H9 (cell line): ENCODE results near the gene DNAH11. TPM values are rescaled to one million over a fixed set of nuclear protein-coding genes. Genes with fewer than 3 reads are reported as not detected.

ENCODE experiments used
- DNase-seq: peaks from one replicate; pipeline ENCODE4 v3.0.0-alpha.2; 2017
- H2AFZ ChIP-seq: one replicate; pipeline ENCODE4 v1.6.1; 2013; ENCODE audit warnings: mild to moderate bottlenecking, low read length, control low read depth, moderate library complexity
- H2AK5ac ChIP-seq: 2 replicates; pipeline ENCODE4 v1.6.1; 2013; ENCODE audit warnings: low read length, control low read depth, mixed read lengths; ENCODE audit not compliant: insufficient read length
- H2BK120ac ChIP-seq: one replicate; pipeline ENCODE4 v1.6.1; 2013; ENCODE audit warnings: low read depth, mild to moderate bottlenecking, low read length, control low read depth, inconsistent platforms; ENCODE audit not compliant: poor library complexity, severe bottlenecking
- H2BK12ac ChIP-seq: 2 replicates; pipeline ENCODE4 v1.6.1; 2013; ENCODE audit warnings: low read length, control low read depth, mixed read lengths, low read depth; ENCODE audit not compliant: insufficient read length
- H2BK15ac ChIP-seq: 2 replicates; pipeline ENCODE4 v1.6.1; 2013; ENCODE audit warnings: low read depth, low read length, control low read depth
- H2BK20ac ChIP-seq: one replicate; pipeline ENCODE4 v1.6.1; 2013; ENCODE audit warnings: low read depth, mild to moderate bottlenecking, low read length, control low read depth, inconsistent platforms; ENCODE audit not compliant: poor library complexity, severe bottlenecking
- H2BK5ac ChIP-seq: 2 replicates; pipeline ENCODE4 v1.6.1; 2013; ENCODE audit warnings: low read length, control low read depth, mixed read lengths; ENCODE audit not compliant: insufficient read length
- H3K14ac ChIP-seq: 2 replicates; pipeline ENCODE4 v1.6.1; 2013; ENCODE audit warnings: low read length, control low read depth; ENCODE audit not compliant: insufficient read depth
- H3K18ac ChIP-seq: 2 replicates; pipeline ENCODE4 v1.6.1; 2013; ENCODE audit warnings: low read depth, mild to moderate bottlenecking, mixed read lengths, low read length, control low read depth; ENCODE audit not compliant: insufficient read length
- H3K23ac ChIP-seq: 2 replicates; pipeline ENCODE4 v1.6.1; 2013; ENCODE audit warnings: low read length, control low read depth, mixed read lengths, low read depth; ENCODE audit not compliant: insufficient read length
- H3K23me2 ChIP-seq: 2 replicates; pipeline ENCODE4 v1.6.1; 2013; ENCODE audit warnings: low read depth, mild to moderate bottlenecking, mixed read lengths, low read length, control low read depth; ENCODE audit not compliant: insufficient read length, poor library complexity, severe bottlenecking
- H3K27ac ChIP-seq: 2 replicates; pipeline ENCODE4 v1.5.1; 2013; ENCODE audit warnings: low read length, control low read depth, mixed read lengths, low read depth; ENCODE audit not compliant: insufficient read length
- H3K27me3 ChIP-seq: 2 replicates; pipeline ENCODE4 v1.6.1; 2013; ENCODE audit warnings: low read length, control low read depth, inconsistent platforms; ENCODE audit not compliant: insufficient read depth
- H3K4ac ChIP-seq: 2 replicates; pipeline ENCODE4 v1.6.1; 2013; ENCODE audit warnings: low read depth, mild to moderate bottlenecking, control low read depth, inconsistent platforms, low read length, moderate library complexity
- H3K4me1 ChIP-seq: 2 replicates; pipeline ENCODE4 v1.6.1; 2013; ENCODE audit warnings: low read length, control low read depth, inconsistent platforms; ENCODE audit not compliant: insufficient read depth
- H3K4me2 ChIP-seq: 2 replicates; pipeline ENCODE4 v1.6.1; 2013; ENCODE audit warnings: low read length, control low read depth, mixed read lengths; ENCODE audit not compliant: insufficient read length, insufficient read depth
- H3K56ac ChIP-seq: 2 replicates; pipeline ENCODE4 v1.6.1; 2013; ENCODE audit warnings: low read depth, mild to moderate bottlenecking, mixed read lengths, low read length, control low read depth; ENCODE audit not compliant: insufficient read length
- H3K79me1 ChIP-seq: 2 replicates; pipeline ENCODE4 v1.6.1; 2013; ENCODE audit warnings: low read depth, mild to moderate bottlenecking, moderate library complexity, low read length, control low read depth, inconsistent platforms; ENCODE audit not compliant: insufficient read depth, poor library complexity, severe bottlenecking
- H3K79me2 ChIP-seq: 2 replicates; pipeline ENCODE4 v1.6.1; 2013; ENCODE audit warnings: low read length, control low read depth, inconsistent platforms; ENCODE audit not compliant: insufficient read depth
- H3K9ac ChIP-seq: 2 replicates; pipeline ENCODE4 v1.6.1; 2013; ENCODE audit warnings: low read length, control low read depth, mixed read lengths; ENCODE audit not compliant: insufficient read length; ENCODE audit errors: extremely low read depth
- H3K9me3 ChIP-seq: one replicate; pipeline ENCODE4 v1.6.1; 2013; ENCODE audit warnings: low read depth, low read length, inconsistent platforms; ENCODE audit not compliant: control insufficient read depth
- H3T11ph ChIP-seq: one replicate; pipeline ENCODE4 v1.6.1; 2013; ENCODE audit warnings: mild to moderate bottlenecking, low read length, control low read depth, inconsistent platforms
- H4K20me1 ChIP-seq: one replicate; pipeline ENCODE4 v1.6.1; 2013; ENCODE audit not compliant: control insufficient read depth, insufficient read length, insufficient read depth
- H4K5ac ChIP-seq: 2 replicates; pipeline ENCODE4 v1.6.1; 2013; ENCODE audit warnings: low read depth, mild to moderate bottlenecking, mixed read lengths, low read length, control low read depth; ENCODE audit not compliant: insufficient read length
- H4K8ac ChIP-seq: replicated peaks from 2 replicates; pipeline ENCODE4 v1.6.1; 2013; ENCODE audit warnings: low read length, control low read depth, mixed read lengths, low read depth; ENCODE audit not compliant: insufficient read length
- H4K91ac ChIP-seq: 2 replicates; pipeline ENCODE4 v1.6.1; 2013; ENCODE audit warnings: low read depth, mild to moderate bottlenecking, moderate library complexity, mixed read lengths, low read length, control low read depth; ENCODE audit not compliant: insufficient read length
- H3K27ac Mint-ChIP-seq, 3 experiments: 2 replicates in 2 of 3; 3 replicates in 1 of 3; pipeline ENCODE4 v1.8.0; 2020 to 2021; ENCODE audit warnings: mixed read lengths in 3 of 3, mild to moderate bottlenecking in 1 of 3, moderate library complexity in 1 of 3
- H3K27me3 Mint-ChIP-seq: 2 replicates; pipeline ENCODE4 v1.8.0; 2021; ENCODE audit warnings: low read depth, mild to moderate bottlenecking, moderate library complexity, mixed read lengths
- H3K36me3 Mint-ChIP-seq, 3 experiments: 2 replicates in 2 of 3; 3 replicates in 1 of 3; pipeline ENCODE4 v1.8.0; 2020 to 2021; ENCODE audit warnings: low read depth in 3 of 3, mixed read lengths in 3 of 3; ENCODE audit not compliant: insufficient read depth in 1 of 3
- H3K4me1 Mint-ChIP-seq, 2 experiments: 2 replicates each; pipeline ENCODE4 v1.8.0; 2020; ENCODE audit warnings: mixed read lengths in 2 of 2
- H3K4me3 Mint-ChIP-seq, 2 experiments: 2 replicates in 1 of 2; 3 replicates in 1 of 2; pipeline ENCODE4 v1.8.0; 2020 to 2021; ENCODE audit warnings: mild to moderate bottlenecking in 2 of 2, mixed read lengths in 2 of 2, moderate library complexity in 1 of 2
- H3K9me3 Mint-ChIP-seq, 2 experiments: 2 replicates in 1 of 2; 3 replicates in 1 of 2; pipeline ENCODE4 v1.8.0; 2020; ENCODE audit warnings: mild to moderate bottlenecking in 2 of 2, mixed read lengths in 2 of 2, moderate library complexity in 1 of 2
- WGBS: extraction: QIAGEN DNeasy Blood & Tissue Kit; methylation state at CpG from one replicate; pipeline ENCODE4 v1.1.7; 2013; ENCODE audit warnings: missing lambda C conversion rate, low lambda C conversion rate, mixed read lengths; ENCODE audit not compliant: insufficient read length; ENCODE audit errors: extremely low coverage; 5-methylcytosine and 5-hydroxymethylcytosine counted together
- total RNA-seq: library from RNA; stranded (reverse); gene quantifications from 2 replicates; pipeline ENCODE4 v1.2.1, GENCODE V29; 2021
- TF ChIP-seq, protein P1 (sequence below): fragments of 200-600 bp; sonication (generic); conservative IDR thresholded peaks from 3 replicates; pipeline ENCODE4 v1.8.0; 2021; ENCODE audit warnings: antibody characterized with exemption, mild to moderate bottlenecking

Gene DNAH11
- total RNA-seq, 1 experiment from 2014 or later, result 2.5 TPM

DNA sequence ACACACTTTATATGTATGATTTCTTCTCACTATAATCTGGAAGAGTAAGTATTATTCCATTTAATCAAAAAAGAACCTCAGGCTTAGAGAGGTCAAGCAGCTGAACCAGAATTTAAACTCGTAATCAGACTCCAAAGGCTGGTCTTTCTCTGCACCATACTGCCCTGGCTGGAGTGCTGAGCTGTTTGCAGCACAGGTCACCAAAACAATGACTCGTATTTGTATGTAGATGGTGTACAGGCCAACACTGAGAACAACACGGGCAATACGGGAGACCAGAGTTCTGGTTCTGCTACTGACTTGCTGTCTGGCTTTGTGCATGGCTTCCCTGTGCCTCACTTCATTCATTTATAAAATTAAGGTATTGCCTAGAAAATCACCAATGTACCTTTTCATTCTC, 344.9 kb downstream of the DNAH11 start:
- H2AFZ ChIP-seq, result no peak overlapping the region
- no CpG with 5 or more reads among the region's 4 CpGs for WGBS
- H3K9ac ChIP-seq, result no peak overlapping the region
- H2BK5ac ChIP-seq, result no peak overlapping the region
- H3K4ac ChIP-seq, result no peak overlapping the region
- peaks cover 4% of the 10 kb centered on the region; the same call in 1 of the 2 replicates for H3K4me1 ChIP-seq
- no peak overlapping the region for H3K4me3 Mint-ChIP-seq
- peaks cover 13 to 16% of the 10 kb centered on the region in 2 experiments for H3K4me1 Mint-ChIP-seq
- no peaks in the 10 kb centered on the region for H3K9me3 Mint-ChIP-seq
- no peaks in the 10 kb centered on the region for H3K79me1 ChIP-seq
- TF ChIP-seq, protein P1, sequence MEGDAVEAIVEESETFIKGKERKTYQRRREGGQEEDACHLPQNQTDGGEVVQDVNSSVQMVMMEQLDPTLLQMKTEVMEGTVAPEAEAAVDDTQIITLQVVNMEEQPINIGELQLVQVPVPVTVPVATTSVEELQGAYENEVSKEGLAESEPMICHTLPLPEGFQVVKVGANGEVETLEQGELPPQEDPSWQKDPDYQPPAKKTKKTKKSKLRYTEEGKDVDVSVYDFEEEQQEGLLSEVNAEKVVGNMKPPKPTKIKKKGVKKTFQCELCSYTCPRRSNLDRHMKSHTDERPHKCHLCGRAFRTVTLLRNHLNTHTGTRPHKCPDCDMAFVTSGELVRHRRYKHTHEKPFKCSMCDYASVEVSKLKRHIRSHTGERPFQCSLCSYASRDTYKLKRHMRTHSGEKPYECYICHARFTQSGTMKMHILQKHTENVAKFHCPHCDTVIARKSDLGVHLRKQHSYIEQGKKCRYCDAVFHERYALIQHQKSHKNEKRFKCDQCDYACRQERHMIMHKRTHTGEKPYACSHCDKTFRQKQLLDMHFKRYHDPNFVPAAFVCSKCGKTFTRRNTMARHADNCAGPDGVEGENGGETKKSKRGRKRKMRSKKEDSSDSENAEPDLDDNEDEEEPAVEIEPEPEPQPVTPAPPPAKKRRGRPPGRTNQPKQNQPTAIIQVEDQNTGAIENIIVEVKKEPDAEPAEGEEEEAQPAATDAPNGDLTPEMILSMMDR, result no peak
- H3K18ac ChIP-seq, result no peak overlapping the region
- H4K20me1 ChIP-seq, result no peaks in the 10 kb centered on the region
- no peak overlapping the region for H2BK120ac ChIP-seq
- no peak for DNase-seq
- H3K4me2 ChIP-seq, result no peak overlapping the region
- H2BK12ac ChIP-seq, result peak overlapping the region; percentile 83
- no peak overlapping the region for H2BK15ac ChIP-seq
- no peak overlapping the region for H2AK5ac ChIP-seq
- H3K27ac ChIP-seq, result no peak overlapping the region
- H4K8ac ChIP-seq, result no peak overlapping the region
- no peaks in the 10 kb centered on the region for H3K27me3 Mint-ChIP-seq
- H3K27ac Mint-ChIP-seq, result peak overlapping the region in 1 of 3 experiments; percentile 37; a peak in 2 of 7 replicates
- no peak overlapping the region for H4K5ac ChIP-seq
- H3K79me2 ChIP-seq, result no peaks in the 10 kb centered on the region
- H3K27me3 ChIP-seq, result no peaks in the 10 kb centered on the region
- no peak overlapping the region for H4K91ac ChIP-seq
- no peaks in the 10 kb centered on the region for H3K9me3 ChIP-seq
- H3K36me3 Mint-ChIP-seq, result no peaks in the 10 kb centered on the region
- no peak overlapping the region for H2BK20ac ChIP-seq
- H3K56ac ChIP-seq, result no peak overlapping the region
- no peak overlapping the region for H3T11ph ChIP-seq
- H3K23me2 ChIP-seq, result no peaks in the 10 kb centered on the region
- H3K14ac ChIP-seq, result peak overlapping the region; percentile 63; the same call in 1 of the 2 replicates
- no peak overlapping the region for H3K23ac ChIP-seq
